Parathyroid adenoma (tissue), 2 donors: ENCODE data around the gene SAAL1.

Experiments
- H2AFZ ChIP-seq: fragments of 300-600 bp; sonication (generic); one replicate; pipeline ENCODE4 v1.7.0; 2017; ENCODE audit warnings: antibody characterized with exemption, mild to moderate bottlenecking
- H3K27ac ChIP-seq: fragments of 300-600 bp; sonication (generic); one replicate; pipeline ENCODE4 v1.7.0; 2017
- H3K27me3 ChIP-seq: fragments of 300-600 bp; sonication (generic); one replicate; pipeline ENCODE4 v1.7.0; 2017; ENCODE audit warnings: low read length; ENCODE audit not compliant: control insufficient read depth, insufficient read depth
- H3K36me3 ChIP-seq: fragments of 300-600 bp; sonication (generic); one replicate; pipeline ENCODE4 v1.7.0; 2017; ENCODE audit warnings: low read length; ENCODE audit not compliant: control insufficient read depth, insufficient read depth
- H3K4me1 ChIP-seq: fragments of 300-600 bp; sonication (generic); one replicate; pipeline ENCODE4 v1.7.0; 2017; ENCODE audit warnings: control low read depth
- H3K4me2 ChIP-seq: fragments of 300-600 bp; sonication (generic); one replicate; pipeline ENCODE4 v1.7.0; 2017; ENCODE audit warnings: low read length
- H3K4me3 ChIP-seq: fragments of 300-600 bp; sonication (generic); one replicate; pipeline ENCODE4 v1.7.0; 2017; ENCODE audit warnings: low read depth, low read length
- H3K79me2 ChIP-seq: fragments of 300-600 bp; sonication (generic); one replicate; pipeline ENCODE4 v1.7.0; 2017; ENCODE audit warnings: control low read depth
- H3K9ac ChIP-seq: fragments of 300-600 bp; sonication (generic); one replicate; pipeline ENCODE4 v1.7.0; 2017; ENCODE audit warnings: mild to moderate bottlenecking
- H3K9me3 ChIP-seq: fragments of 300-600 bp; sonication (generic); one replicate; pipeline ENCODE4 v1.7.0; 2017; ENCODE audit warnings: low read length; ENCODE audit not compliant: control insufficient read depth
- TF ChIP-seq, protein P1 (sequence below): fragments of 300-600 bp; sonication (generic); IDR thresholded peaks from one replicate; pipeline ENCODE4 v1.7.0; 2017; ENCODE audit warnings: antibody characterized with exemption, mild to moderate bottlenecking
- donor health status: primary hyperparathyroidism.

Gene SAAL1

GRCh38 chr11:18064450-18065054, 41.3 kb downstream of the SAAL1 start:
- H3K4me2 ChIP-seq, result no peak overlapping the region
- H3K27ac ChIP-seq, result no peak overlapping the region
- no peak overlapping the region for H2AFZ ChIP-seq
- no peaks in the 10 kb centered on the region for H3K9me3 ChIP-seq
- no peaks in the 10 kb centered on the region for H3K4me1 ChIP-seq
- no peaks in the 10 kb centered on the region for H3K27me3 ChIP-seq
- no peaks in the 10 kb centered on the region for H3K79me2 ChIP-seq
- TF ChIP-seq, protein P1, sequence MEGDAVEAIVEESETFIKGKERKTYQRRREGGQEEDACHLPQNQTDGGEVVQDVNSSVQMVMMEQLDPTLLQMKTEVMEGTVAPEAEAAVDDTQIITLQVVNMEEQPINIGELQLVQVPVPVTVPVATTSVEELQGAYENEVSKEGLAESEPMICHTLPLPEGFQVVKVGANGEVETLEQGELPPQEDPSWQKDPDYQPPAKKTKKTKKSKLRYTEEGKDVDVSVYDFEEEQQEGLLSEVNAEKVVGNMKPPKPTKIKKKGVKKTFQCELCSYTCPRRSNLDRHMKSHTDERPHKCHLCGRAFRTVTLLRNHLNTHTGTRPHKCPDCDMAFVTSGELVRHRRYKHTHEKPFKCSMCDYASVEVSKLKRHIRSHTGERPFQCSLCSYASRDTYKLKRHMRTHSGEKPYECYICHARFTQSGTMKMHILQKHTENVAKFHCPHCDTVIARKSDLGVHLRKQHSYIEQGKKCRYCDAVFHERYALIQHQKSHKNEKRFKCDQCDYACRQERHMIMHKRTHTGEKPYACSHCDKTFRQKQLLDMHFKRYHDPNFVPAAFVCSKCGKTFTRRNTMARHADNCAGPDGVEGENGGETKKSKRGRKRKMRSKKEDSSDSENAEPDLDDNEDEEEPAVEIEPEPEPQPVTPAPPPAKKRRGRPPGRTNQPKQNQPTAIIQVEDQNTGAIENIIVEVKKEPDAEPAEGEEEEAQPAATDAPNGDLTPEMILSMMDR, result no peak
- no peak overlapping the region for H3K4me3 ChIP-seq
- no peak overlapping the region for H3K9ac ChIP-seq
- no peaks in the 10 kb centered on the region for H3K36me3 ChIP-seq

DNA sequence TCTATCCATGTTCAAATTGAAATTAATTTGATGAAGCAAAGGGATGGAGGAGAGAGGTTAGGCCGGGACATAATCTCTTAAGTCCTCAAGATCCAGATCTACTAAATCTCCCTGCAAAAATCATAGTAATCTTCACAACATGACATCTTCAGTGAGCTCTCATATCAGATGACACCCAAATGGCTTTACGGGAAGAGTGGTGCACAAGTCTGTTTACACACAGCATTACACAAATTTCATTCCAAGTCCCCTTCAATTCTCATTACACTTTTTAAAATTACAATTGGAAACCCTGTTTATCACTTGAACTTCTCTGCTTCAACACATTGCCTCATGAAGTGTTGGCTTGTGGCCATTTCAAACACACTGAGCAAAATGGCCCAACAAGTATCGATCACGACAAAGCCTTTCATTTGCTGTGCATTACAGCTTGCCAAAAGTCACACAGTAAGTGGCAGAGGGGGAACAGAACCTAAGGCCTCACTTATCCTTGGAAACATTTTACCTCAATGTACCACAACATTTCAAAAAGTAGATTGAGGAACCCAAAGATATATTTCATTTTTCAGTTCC, 41.9 kb downstream of the SAAL1 start:
- Histone ChIP-seq H3K9me3 (no peaks in the 10 kb centered on the region), H3K4me1 (no peaks in the 10 kb centered on the region), H3K9ac (no peak overlapping the region), H3K36me3 (no peaks in the 10 kb centered on the region), H3K27me3 (no peaks in the 10 kb centered on the region), H3K4me2 (no peak overlapping the region), H3K79me2 (no peaks in the 10 kb centered on the region), H2AFZ (no peak overlapping the region), H3K27ac (no peak overlapping the region), H3K4me3 (no peak overlapping the region)
- TF ChIP-seq, protein P1, result no peak

DNA sequence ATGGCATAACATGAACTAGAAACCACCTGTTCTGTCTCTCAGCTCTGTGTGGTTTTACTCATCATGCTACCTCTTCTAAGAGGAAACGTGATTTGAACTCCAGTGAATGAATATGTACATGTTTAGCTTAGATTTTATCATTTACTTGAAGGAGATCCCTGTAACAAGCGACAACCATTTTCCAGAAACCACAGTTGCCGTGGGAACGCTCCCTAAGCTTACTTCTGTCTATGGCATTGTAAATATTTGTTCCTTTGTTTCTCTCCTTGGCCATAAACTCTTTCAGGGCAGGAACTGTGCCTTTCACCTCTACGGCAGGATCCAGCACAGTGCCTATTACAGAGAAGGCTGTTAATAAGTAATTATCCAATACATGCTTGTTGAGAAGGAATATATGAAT, 42.8 kb downstream of the SAAL1 start:
- no peaks in the 10 kb centered on the region for H3K4me1 ChIP-seq
- no peaks in the 10 kb centered on the region for H3K36me3 ChIP-seq
- H3K79me2 ChIP-seq, result no peaks in the 10 kb centered on the region
- H2AFZ ChIP-seq, result no peak overlapping the region
- H3K4me3 ChIP-seq, result no peak overlapping the region
- TF ChIP-seq, protein P1, result no peak
- no peak overlapping the region for H3K4me2 ChIP-seq
- no peaks in the 10 kb centered on the region for H3K9me3 ChIP-seq
- no peak overlapping the region for H3K27ac ChIP-seq
- H3K27me3 ChIP-seq, result no peaks in the 10 kb centered on the region
- H3K9ac ChIP-seq, result no peak overlapping the region

DNA sequence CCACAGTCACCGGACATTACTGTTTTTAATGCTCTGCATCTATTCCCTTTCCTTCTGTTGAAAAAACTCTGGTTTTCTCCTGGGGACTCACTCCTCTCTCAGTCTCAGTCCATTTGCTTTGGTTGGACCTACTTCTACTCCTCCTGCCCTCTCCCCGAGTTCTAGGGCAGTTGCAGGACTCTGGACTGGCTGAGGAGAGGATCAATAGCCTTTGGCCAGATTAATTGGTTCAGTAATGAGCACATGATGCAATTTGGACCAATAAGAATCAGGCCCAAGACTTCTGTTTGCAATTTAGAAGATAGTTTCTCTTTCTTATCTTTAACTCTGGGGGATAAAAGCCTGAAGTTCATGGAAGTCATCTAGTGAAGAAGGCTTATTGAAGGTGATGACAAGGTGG, 44.5 kb downstream of the SAAL1 start:
- H3K36me3 ChIP-seq, result no peaks in the 10 kb centered on the region
- no peaks in the 10 kb centered on the region for H3K4me1 ChIP-seq
- H2AFZ ChIP-seq, result no peak overlapping the region
- H3K27ac ChIP-seq, result no peak overlapping the region
- no peaks in the 10 kb centered on the region for H3K27me3 ChIP-seq
- H3K4me3 ChIP-seq, result no peak overlapping the region
- TF ChIP-seq, protein P1, result no peak
- no peaks in the 10 kb centered on the region for H3K79me2 ChIP-seq
- H3K9me3 ChIP-seq, result no peaks in the 10 kb centered on the region
- H3K4me2 ChIP-seq, result no peak overlapping the region
- H3K9ac ChIP-seq, result no peak overlapping the region

DNA sequence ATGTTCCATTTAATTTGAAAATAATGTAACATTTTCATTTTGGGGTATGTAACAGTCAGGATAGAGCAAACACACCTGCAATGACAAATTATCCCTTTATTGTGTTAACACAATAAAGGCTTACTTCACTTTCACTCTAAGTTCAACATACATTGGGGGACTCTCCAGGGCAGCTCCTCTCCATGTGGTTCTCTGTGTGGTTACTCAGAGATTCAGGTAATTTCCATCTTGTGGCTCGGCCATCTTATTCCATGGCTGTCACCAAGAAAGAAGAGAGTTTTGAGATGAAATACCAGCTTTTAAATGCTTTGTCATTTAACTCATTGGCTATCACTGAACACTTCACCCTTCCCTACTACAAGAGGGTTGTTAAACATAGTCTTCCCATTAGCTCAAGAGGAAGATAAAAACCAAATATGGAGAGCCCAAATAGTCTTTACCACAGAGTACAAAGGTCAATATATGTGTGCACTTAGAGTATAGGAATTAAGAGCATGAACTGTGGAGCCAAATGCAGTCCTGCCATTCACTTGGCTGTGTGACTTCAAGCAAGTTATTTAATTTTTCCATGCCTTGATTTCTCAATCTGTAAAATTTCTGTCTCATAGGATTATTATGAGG, 49.2 kb downstream of the SAAL1 start:
- Histone ChIP-seq H2AFZ (no peak overlapping the region), H3K4me3 (no peak overlapping the region), H3K27me3 (no peaks in the 10 kb centered on the region), H3K36me3 (no peaks in the 10 kb centered on the region), H3K4me1 (no peaks in the 10 kb centered on the region), H3K27ac (no peak overlapping the region), H3K79me2 (no peaks in the 10 kb centered on the region), H3K4me2 (no peak overlapping the region), H3K9ac (no peak overlapping the region), H3K9me3 (no peaks in the 10 kb centered on the region)
- TF ChIP-seq, protein P1, result no peak
